ENCODE data around the gene GK2.

- TF ChIP-seq MAX (IDR thresholded peaks at IDR 0.05) (no peak), CEBPB (IDR thresholded peaks at IDR 0.05; ENCODE audit: borderline replicate concordance, low read depth, low read length) (no peak), TGIF2 (CRISPR knock-in tag; IDR thresholded peaks at IDR 0.05) (no peak), THAP7 (CRISPR knock-in tag; IDR thresholded peaks at IDR 0.05) (no peak), ZNF839 (CRISPR knock-in tag; IDR thresholded peaks at IDR 0.05; ENCODE audit: borderline replicate concordance) (no peak), ZNF3 (CRISPR knock-in tag; IDR thresholded peaks at IDR 0.05) (no peak), BCL3 (CRISPR knock-in tag; IDR thresholded peaks at IDR 0.05) (no peak), ZNF614 (CRISPR knock-in tag; IDR thresholded peaks at IDR 0.05; ENCODE audit: borderline replicate concordance) (no peak), ATF1 (CRISPR knock-in tag; IDR thresholded peaks at IDR 0.05) (no peak), MIER3 (CRISPR knock-in tag; IDR thresholded peaks at IDR 0.05; ENCODE audit: borderline replicate concordance) (no peak), GMEB1 (CRISPR knock-in tag; IDR thresholded peaks at IDR 0.05; ENCODE audit: borderline replicate concordance) (no peak), ZNF333 (CRISPR knock-in tag; IDR thresholded peaks at IDR 0.05; ENCODE audit: borderline replicate concordance) (no peak), ZNF326 (CRISPR knock-in tag; IDR thresholded peaks at IDR 0.05; ENCODE audit: borderline replicate concordance) (no peak), ZNF124 (CRISPR knock-in tag; IDR thresholded peaks at IDR 0.05) (no peak)
Measured at GRCh38 chr4:79399076-79399475, 9.0 kb downstream of the GK2 start.
